Measurements from ENCODE around the gene USP48.
"Not testable (repeated sequence)": the region's sequence is repeated elsewhere in the genome, so short reads cannot be mapped to it uniquely, and the experiment has no call there.

USP48 gene, protein sequence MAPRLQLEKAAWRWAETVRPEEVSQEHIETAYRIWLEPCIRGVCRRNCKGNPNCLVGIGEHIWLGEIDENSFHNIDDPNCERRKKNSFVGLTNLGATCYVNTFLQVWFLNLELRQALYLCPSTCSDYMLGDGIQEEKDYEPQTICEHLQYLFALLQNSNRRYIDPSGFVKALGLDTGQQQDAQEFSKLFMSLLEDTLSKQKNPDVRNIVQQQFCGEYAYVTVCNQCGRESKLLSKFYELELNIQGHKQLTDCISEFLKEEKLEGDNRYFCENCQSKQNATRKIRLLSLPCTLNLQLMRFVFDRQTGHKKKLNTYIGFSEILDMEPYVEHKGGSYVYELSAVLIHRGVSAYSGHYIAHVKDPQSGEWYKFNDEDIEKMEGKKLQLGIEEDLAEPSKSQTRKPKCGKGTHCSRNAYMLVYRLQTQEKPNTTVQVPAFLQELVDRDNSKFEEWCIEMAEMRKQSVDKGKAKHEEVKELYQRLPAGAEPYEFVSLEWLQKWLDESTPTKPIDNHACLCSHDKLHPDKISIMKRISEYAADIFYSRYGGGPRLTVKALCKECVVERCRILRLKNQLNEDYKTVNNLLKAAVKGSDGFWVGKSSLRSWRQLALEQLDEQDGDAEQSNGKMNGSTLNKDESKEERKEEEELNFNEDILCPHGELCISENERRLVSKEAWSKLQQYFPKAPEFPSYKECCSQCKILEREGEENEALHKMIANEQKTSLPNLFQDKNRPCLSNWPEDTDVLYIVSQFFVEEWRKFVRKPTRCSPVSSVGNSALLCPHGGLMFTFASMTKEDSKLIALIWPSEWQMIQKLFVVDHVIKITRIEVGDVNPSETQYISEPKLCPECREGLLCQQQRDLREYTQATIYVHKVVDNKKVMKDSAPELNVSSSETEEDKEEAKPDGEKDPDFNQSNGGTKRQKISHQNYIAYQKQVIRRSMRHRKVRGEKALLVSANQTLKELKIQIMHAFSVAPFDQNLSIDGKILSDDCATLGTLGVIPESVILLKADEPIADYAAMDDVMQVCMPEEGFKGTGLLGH

DNA sequence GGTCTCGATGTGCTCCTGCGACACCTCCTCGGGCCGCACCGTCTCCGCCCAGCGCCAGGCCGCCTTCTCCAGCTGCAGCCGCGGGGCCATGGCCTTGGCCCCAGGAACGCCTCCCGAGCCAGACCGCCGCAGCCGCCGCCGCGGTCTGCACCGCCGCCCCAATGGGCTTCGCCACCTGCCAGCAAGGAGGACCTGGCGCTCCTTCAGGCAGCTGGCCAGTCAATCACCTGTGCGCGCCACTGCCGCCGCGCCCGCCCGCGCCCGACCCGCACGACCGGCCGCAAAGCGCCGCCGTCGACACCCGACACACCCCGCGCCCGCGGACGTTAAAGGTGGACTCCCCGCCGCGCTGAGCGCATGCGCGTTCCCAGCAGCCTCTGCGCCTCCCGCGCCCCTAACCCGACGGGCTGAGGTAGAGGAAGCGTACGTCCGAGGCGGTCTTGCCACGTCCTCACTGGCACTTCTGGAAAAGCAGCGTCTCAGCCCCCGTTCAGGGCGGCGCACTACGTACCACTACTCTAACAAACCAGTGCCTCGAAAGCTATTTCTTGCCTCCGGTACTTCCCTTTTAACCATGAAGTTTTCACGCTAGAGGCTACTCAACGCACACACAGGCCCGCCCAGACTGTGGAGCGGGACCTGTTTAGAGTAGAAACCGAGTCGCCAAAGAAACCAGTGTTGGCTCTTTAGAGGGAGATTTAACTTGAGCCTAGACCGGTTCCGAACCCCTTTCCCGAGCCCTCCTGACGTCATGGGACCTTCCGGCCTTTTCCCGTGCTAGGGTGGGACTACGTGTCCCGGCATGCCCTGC lies at the start of gene USP48:
TSS of gene USP48 (minus strand) at position 282 of the 811 bp plus-strand sequence. CDS start at position 90, 192 bp downstream.
- peak; percentile 89 to 97 (median 94) for DNase-seq (ENCODE audit: low read depth in 2 of 3, low spot score in 2 of 3)

DNA sequence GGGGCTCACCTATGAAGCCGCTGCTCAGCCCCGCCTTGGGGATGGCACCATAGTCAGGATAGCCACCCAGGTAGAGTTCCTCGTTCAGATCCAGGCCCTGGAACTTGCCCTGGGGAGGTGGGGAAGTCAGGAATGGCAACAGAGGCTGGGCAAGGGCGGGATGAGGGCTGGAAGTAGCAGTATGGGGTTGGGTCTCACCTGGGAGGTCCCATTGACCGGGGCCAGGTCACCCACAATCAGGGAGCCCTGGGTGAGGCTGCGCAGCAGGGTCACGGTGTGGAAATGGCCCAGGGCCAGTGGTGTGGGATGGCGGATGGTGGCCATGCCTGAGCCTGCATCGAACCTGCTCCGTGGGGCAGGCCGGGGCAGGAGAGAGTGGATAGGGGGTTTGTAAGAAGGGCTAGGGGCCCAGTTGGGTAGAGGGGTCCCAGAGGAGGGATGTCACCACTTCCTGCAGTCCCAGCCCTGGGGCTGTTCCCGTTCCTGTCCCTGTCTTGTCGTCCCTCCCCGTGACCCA lies 48.6 kb upstream of the USP48 start:
- no peak for DNase-seq (ENCODE audit: low read depth in 2 of 3, low spot score in 2 of 3)

DNA sequence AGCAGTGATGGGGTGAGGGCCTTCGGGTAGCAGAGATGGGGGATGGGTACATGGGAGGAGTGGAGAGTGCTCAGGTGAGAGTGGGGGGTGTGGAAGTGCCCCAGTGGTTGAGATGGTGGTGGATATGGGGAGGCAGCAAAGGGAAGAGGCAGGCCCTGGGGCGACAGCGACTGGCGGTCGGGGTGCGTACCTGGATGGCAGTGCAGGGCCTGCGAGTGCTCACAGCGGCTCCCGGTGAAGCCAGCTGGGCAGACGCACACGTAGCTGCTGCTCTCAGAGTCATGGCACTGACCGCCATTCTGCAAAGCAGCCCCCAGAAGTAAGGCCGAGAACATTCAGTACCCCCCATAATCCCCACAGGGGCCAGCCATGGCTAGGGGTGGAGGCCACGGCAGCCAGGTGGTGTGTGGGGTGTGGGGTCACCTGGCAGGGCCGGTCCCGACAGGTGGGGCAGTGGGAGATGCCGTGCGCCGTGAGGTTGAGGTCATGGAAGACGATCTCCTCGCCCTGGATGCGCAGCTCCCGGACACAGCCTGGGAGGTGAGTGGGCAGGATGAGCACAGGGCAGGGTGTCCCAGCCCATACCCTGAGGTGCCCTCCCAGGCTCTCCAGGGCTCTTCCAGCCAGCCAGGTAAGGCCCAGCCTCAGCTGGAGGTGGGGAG lies 48.0 kb upstream of the USP48 start:
- DNase-seq (ENCODE audit: low read depth in 2 of 3, low spot score in 2 of 3) = no peak

DNA sequence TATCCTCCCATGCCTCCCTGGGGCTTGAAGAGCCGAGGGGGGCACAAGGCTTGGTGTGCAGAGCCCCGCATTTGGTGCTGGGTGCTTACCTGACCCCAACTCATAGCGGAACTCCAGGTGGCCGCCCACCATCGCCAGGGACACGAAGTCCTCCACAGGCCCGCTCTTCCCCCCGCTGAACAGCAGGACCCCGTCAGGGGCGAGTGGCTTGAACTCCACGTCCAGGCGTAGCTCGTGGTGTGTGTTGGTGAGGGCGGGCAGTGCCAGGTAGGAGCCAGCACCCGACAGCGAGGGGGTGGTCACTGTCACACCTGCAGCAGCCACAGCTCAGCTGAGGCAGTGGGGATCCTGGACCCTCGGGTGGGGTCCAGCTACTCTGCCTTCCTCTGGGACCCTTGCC lies 46.3 kb upstream of the USP48 start:
- DNase-seq (ENCODE audit: low read depth in 2 of 3, low spot score in 2 of 3) = no peak

DNA sequence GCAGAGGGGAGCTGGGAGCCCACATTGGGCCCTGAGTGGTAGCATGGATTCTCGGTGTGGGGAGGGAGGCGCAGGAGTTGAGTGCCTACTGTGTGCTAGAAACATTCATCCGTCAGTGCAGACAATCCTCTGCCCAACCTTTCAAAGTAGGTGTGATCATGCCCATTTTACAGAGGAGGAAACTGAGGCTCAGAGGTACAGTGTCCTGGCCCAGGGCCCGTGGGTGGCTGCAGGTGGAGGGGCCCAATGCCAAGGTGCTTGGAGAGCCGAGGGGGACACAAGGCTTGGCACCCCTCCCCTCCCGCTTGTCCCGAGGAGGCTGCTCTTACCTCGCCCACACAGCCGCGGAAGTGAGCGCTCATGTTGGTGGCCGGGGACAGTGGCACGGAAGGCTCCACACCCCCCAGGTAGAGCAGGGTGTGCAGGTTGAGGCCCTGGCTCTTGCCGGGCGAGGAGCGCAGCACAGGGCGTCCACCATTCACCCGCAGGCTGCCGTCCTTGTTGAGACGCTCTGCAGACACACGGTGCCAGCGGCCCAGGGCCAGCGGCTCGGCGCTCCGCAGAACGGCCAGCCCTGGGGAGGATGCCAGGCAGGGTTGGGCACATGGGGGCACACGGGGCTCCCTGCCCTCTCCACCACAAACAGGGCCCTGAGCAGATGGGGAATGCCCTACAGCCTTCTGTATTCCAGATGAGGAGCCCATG lies 45.7 kb upstream of the USP48 start:
- no peak for DNase-seq (ENCODE audit: low read depth in 2 of 3, low spot score in 2 of 3)

DNA sequence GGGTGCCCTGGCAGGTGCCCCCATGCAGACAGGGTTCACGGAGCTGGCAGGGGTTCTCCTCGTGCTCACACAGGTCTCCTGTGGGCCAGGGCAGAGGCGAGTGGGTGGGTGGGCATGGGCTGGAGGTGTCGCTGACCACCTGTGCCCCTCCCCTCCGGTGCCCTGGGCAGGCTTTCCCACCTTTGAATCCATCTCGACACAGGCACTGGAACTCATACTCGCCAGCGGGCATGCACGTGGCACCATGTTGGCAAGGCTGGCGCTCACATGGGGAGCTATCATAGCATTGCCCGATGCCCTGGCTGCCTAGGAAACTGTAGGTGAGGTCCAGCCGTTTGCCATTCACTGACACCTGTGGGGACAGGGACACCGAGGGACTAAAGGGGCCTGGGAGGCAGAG lies 45.1 kb upstream of the USP48 start:
- no peak for DNase-seq (ENCODE audit: low read depth in 2 of 3, low spot score in 2 of 3)

DNA sequence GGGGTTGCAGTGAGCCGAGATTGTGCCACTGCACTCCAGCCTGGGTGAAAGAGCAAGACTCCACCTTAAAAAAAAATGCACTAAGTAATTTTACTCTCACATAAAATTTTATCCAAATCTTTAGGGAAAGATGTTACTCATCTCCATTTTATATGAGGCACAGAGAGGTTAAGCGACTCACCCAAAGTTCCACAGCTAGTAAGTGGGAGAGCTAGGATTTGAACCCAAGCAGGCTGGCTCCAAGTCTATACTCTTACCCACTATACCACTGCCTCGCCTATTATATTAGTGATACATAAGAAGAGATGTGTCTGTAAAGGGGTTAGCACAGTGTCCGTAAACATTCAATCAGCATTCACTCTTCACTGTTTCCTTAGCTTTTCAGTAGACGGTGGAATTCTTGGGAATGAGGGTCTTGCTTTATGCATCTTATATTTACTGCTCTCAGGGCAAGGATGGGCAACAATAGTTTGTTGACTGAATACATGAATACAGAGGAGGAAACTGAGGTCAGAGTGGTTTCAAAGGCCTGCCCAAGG lies 44.3 kb upstream of the USP48 start:
- no peak for DNase-seq (ENCODE audit: low read depth in 2 of 3, low spot score in 2 of 3)

DNA sequence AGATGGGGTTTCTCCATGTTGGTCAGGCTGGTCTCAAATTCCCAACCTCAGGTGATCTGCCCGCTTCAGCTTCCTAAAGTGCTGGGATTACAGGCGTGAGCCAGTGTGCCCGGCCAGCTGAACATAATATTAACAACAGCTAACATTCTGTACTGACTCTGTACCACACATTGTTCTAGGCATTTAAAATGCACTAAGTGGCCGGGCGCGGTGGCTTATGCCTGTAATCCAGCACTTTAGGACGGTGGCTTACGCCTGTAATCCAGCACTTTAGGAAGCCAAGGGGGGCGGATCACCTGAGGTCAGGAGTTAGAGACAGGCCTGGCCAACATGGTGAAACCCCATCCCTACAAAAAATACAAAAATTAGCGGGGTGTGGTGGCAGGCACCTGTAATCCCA lies 43.7 kb upstream of the USP48 start:
- DNase-seq (ENCODE audit: low read depth in 2 of 3, low spot score in 2 of 3) = not testable (repeated sequence)

DNA sequence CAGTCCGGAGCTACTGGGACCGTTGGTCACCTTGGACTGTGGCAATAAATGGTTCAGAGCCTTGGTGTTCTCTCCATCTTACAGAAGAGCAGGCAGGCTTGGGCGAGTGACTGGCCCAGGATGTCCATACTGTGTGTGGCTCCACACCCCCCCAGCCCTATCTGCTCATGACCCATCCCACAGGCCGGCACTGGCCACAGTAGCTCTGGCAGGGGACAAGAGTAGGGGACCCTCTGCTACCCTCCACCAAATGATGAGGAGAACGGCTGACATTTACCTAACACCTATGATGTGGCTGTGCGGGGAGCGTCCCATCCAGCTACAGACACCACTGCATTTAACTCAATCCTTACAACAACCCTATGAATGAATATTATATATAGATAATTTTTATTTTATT lies 42.4 kb upstream of the USP48 start:
- no peak for DNase-seq (ENCODE audit: low read depth in 2 of 3, low spot score in 2 of 3)

DNA sequence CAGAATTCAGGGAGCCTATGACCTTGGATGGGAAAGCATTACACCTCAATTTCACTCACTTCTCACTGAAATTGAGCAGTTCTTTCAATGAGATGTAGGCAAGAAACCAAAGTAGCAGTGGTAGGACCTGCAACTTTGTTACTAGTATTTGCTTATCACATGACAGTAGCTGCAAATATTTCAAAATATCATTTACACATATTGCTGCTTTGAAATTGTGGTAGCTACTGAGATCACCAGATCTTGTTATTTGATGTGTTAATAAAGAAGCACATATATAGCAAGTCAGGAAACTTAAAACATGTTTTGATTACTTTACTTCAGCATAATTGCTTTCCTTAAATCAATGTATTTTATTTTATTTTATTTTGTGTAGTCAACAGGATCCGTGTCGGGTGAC lies 42.0 kb upstream of the USP48 start:
- no peak for DNase-seq (ENCODE audit: low read depth in 2 of 3, low spot score in 2 of 3)

DNA sequence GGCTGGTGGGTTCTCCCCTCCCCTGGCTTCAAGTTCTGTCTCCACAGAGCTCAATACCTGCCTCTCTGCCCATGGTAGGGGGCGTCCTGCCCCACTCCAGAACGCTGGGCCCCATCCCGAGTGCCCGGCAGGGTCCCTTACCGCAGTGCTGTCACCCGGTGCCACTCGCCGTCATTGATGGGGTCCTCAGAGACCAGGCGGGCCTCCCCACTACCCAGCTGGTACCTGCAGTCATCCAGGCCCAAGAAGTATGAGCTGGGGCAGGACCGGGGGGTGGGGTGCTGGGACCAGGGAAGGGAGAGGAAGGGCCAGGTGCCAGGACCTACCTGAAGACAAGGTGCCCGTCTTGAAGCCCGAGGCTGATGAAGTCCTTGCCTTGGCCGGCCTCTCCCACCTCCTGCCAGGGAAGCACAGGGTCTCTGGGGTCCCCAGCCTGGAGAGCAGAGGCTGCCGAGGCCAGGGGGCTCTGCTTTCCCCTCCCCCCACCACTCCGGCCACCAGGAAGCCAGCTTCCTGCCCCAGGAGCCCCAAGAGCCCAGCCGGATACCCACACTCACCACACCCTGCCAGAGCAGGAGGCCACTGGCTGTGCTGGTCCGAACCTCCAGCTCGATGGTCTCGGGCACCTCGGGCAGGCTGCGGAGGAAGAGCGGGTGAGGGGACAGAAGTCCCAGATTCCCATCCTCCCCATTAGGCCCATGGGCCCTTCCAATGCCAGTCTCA lies 41.2 kb upstream of the USP48 start:
- no peak for DNase-seq (ENCODE audit: low read depth in 2 of 3, low spot score in 2 of 3)

DNA sequence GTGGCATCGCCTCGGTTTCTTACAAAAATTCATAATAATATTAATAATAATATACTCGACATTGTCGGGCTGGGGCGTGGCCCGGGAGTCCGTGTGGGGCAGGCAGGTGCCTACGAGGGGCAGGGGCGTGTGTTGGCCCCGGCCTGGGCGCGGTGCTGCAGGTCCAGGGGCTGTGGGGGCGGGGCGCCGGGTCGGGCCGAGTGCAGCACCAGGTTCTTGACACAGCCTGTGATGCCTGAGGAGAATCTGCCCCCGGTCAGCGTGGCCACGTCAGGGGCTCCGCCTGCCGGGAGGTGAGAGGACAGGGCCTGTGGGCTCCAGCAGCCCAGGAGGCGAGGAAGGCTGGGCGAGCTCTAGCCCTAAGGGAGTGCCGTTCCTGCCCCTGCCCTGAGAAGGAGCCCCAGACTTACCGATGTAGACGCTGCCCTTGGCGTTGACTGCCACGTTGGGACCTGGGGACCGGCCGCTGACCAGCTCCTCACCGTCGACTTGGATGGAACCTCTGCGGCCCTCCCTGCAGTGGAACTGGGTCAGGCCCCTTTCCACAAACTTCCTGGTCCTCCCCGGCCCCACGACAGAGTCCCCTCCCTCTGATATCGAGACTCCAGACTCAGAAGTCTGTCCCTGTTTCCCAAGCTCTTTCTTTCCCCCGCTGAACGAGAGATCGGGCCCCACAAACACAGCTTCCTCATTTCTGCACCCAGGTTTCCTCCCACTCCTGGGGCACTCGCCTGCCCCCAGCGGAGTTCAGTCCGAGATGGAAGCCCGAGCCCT lies 40.4 kb upstream of the USP48 start:
- DNase-seq (ENCODE audit: low read depth in 2 of 3, low spot score in 2 of 3) = no peak

DNA sequence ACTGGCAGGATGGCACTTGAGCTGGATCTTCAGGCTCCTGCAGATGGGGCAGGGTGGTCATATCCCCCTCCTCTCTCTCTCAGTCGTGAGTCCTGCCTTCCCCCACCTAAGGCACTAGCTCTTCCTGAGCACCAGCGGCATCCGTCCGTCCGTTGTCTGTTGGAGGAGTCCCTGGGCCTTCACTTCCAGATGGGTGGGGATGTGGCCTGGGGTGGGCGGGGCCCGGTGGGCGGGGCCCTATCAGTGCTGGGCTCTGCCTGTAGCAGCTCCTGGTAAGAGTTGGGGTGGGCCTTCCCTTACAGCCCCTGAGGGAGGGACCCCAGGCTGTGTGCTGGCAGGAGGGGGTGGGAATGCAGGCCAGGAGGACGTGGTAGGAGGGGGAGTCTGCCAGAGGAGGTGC lies 39.4 kb upstream of the USP48 start:
- DNase-seq (ENCODE audit: low read depth in 2 of 3, low spot score in 2 of 3) = no peak

DNA sequence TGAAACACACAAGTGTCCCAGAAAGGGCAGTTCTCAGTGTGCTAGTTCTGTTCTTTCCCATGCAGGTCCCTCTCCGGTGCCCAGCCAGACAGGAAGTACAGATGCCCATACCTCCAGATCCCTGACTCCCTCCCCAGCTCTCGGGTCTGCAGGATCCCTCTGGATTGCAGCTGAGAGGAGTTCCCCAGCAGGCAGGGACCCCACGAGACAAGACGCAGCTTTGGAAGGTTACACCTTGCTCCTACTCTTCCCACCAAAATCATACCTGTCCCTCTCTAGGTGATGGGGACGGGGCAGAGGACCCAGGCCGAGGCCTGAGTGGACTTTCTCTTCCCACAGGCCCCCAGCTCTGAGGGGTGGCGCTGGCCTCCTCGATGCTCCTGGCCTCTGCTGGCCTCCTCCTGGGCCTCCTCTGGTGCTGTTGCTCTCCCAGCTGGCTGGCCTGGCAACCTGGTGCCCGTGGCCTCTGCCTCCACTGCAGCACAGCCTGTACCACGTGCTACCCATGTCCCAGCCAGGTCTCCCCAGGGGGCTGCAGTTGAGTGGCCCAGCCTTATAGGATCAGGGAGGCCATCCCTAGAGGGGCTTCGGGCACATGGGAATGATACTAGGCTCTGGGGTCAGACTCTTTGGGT lies 38.6 kb upstream of the USP48 start:
- DNase-seq (ENCODE audit: low read depth in 2 of 3, low spot score in 2 of 3) = no peak

DNA sequence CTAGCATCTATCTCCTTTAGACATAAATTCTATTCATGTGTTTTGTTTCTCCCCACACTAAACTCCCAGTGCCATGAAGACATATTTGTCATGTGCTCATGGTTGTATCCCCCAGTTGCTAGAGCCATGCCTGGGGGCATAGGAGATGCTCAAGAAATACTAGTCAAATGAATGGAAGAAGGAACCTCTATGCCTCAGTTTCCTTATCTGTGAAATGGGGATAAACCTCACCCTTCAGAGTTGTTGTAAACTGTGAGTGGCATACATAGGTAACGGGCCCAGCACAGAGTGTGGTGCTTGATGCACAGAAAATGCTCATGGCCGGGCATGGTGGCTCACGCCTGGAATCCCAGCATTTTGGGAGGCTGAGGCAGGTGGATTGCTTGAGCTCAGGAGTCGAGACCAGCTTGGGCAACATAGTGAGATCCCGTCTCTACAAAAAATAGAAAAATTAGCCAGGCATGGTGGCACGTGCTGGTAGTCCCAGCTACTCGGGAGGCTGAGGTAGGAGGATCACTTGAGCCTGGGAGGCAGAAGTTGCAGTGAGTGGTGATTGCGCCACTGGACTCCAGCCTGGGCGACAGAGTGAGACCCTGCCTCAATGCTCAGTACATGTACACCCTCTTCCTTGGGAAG lies 37.8 kb upstream of the USP48 start:
- DNase-seq (ENCODE audit: low read depth in 2 of 3, low spot score in 2 of 3) = no peak

DNA sequence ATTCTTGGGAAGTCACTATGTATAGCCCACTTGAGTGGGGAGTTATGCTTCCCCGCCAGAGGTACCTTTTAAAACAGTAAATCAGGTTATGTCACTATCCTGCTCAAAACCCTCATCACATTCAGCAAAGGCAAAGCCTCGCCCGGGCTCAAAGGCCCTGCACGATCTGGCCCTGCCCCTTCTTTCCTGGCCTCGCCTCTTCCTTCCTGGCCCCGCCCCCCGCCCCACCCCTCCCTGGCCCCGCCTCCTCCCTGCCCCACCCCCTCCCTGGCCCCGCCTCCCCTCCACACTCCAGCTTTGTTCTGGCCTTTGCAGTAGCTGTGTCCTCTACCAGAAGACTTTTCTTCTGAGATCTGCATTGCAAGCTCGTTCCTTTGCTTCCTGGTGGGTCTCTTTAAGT lies 35.7 kb upstream of the USP48 start:
- DNase-seq (ENCODE audit: low read depth in 2 of 3, low spot score in 2 of 3) = peak in 2 of 3 experiments; percentile 2 to 27
